NCI-H1436 treated with DMSO at 0.1 percent for 48 hours (cell line): ENCODE results near the gene CPD.
"Not testable (repeated sequence)": the region's sequence is repeated elsewhere in the genome, so short reads cannot be mapped to it uniquely, and the experiment has no call there.

Experiments
- DNase-seq: peaks from one replicate; lab custom pipeline; 2025; lab: John Stamatoyannopoulos, UW

CPD gene

GRCh38 chr17:30378825-30379302 lies at the start of gene CPD:
Gene CPD (plus strand): TSS chr17:30378927. CDS start chr17:30378981, 54 bp downstream.
- peak; percentile 85 for DNase-seq

DNA sequence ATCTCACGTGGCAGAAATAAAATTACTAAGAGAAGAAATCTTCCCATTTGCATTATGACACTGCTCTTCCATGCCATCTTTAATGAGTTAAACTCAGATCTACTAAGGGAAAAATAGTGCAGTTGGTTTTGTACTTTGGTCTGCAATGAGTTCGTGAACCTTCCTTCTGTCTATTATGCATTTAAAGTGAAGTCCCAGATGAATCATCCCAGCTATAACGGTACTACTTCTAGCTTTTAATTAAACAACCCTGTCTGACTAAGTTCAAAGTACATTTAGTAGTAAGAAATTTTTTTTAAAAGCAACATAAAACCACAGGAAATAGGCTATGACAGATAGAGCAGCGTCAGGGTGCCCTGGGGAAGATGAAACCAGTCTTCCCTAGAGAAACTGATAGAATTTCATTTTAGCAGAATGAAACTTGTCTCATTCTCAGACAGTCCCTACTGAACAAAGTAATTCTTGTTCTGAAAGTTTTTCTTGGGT lies 46.6 kb upstream of the CPD start:
- no peak for DNase-seq

DNA sequence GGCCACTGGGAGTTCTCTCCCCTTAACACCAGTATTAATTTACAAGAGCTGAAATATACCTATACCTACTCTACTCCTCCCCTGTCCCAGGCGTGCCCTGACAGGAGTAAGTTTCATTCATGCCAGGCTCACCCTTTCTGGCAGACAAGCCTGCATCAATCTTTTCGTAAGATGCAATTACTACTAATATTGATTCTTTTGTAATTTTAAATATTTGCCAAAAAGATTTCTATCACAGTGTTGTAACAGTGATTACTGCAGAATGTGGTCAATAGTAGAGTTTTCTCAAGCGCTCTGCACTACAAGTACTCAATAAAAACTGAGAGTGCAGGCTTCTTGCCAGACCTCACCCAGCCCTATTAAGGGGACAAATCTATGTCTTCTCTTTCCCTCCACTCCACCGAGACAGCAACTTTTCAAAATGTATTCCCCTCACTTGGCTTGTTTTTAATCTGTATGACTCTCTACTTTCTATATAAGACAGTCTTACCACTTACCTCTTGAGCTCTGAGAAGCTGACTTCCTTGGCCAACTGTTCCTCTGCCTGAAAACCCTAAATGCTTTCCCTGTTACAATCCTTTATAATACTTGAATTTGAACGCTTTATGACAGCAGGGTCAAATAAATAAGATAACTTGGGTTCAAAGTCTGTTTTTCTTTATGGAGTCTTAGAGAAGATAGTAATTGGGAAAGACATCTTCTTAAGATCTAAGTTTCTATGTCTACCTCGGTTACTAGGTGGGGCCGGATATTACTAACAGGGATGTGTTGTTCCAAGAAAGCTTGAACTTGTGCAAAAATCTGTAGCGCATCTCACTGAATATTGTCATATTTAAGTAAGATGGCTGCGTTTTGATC lies 45.0 kb upstream of the CPD start, which contains the start of gene TMIGD1:
TMIGD1 (minus strand) TSS at position 555 of the 858 bp plus-strand sequence. CDS start 1,924 bp downstream, outside the sequence.
- DNase-seq, result no peak

DNA sequence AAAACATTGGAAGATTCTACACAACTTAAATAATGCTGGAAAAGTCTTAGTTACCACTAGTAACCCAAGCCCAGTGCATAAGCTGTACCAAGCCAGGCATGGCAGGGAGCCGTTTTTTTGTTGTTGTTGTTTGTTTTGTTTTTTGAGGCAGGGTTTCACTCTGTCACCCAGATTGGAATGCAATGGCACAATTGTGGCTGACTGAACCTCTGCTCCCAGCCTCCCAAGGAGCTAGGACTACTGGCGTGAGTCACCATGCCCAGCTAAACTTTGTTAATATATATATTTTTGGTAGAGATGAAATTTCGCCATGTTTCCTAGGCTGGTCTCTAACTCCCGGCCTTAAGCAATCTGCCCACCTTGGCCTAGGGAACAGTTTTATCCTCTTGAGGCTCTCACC lies 44.3 kb upstream of the CPD start:
- DNase-seq, result no peak

- DNase-seq, result peak; percentile 30
These were observed 42.2 kb upstream of the CPD start for GRCh38 chr17:30336369-30337171.

DNA sequence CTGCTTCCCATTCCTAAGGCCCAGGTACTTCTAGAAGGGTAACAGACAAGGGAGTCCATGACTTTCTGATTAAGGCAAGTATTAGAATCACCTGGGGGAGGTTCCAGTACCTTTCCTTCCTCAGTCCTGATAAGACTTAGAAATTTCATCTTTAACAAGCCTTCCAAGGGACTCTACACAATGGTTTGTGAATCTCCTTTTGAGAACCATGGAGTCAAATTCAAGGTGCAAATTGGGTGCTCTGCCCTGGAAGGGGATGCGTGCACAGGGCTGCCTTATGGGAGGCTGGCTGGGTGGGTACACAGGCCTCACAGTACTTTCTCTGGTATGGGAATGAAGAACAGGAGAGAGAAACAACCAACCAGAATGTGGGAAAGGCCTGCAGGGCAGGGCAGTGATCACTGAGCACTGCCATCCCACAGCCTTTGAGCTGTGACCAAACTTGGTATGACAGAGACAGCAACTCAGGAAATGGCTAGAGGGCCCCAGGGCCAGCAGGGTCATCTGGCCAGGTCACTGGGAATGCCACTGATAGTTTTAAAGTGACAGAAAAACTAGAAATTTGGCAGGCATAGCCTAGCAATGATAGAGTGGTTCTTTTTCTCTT lies 41.2 kb upstream of the CPD start:
- DNase-seq, result no peak

DNA sequence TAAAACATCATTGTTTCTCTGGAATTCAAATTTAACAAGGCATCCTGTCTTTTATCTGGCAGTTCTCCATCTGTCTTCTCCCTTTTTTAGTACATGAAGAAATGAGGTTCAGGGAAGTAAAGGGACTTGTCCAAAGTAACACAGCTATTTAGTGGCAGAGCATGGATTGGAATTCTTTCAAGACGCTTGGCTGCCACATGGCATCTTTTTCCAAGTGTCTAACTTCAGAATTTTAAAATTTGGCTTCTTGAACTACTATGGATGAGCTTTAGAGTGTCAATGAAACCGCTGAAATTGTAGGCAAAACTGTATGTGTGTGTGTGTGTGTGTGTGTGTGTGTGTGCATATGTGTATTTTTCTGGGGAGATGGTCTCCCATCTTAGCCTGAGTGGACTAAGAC lies 39.6 kb upstream of the CPD start:
- DNase-seq, result no peak

- DNase-seq, result no peak
These were observed 37.8 kb upstream of the CPD start for GRCh38 chr17:30340801-30341356.

GRCh38 chr17:30341703-30342249 lies 37.0 kb upstream of the CPD start:
- DNase-seq, result no peak

DNA sequence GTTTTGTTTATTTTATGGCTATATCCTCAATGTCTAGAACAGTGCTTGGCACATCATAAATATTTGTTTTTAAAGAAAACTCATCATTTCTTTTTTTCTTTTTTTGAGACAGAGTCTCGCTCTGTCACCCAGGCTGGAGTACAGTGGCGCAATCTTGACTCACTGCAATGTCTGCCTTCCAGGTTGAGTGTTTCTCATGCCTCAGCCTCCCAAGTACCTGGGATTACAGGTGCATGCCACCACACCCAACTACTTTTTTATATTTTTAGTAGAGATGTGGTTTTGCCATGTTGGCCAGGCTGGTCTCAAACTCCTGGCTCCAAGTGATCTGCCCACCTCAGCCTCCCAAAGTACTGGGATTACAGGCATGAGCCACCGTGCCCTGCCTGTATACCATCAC lies 35.5 kb upstream of the CPD start:
- not testable (repeated sequence) for DNase-seq

DNA sequence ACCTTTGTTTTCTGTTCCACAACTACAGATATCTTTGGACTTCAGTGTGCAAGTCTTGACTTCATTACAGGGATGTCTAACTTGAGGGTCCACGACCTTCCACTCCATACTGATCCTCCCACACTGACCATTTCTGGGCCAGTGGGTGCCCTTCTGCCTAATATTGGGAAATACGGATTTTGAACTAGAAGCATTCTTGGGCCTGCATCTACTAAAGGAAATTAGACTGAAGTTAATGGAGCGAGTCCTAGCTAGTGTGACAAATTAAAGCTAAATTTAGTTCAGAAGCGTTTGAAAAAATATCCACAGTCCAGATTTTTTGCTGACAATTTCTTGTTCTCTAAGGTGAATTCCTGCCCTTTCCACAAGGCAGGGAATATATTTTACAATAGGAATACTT lies 34.9 kb upstream of the CPD start:
- DNase-seq, result no peak

DNA sequence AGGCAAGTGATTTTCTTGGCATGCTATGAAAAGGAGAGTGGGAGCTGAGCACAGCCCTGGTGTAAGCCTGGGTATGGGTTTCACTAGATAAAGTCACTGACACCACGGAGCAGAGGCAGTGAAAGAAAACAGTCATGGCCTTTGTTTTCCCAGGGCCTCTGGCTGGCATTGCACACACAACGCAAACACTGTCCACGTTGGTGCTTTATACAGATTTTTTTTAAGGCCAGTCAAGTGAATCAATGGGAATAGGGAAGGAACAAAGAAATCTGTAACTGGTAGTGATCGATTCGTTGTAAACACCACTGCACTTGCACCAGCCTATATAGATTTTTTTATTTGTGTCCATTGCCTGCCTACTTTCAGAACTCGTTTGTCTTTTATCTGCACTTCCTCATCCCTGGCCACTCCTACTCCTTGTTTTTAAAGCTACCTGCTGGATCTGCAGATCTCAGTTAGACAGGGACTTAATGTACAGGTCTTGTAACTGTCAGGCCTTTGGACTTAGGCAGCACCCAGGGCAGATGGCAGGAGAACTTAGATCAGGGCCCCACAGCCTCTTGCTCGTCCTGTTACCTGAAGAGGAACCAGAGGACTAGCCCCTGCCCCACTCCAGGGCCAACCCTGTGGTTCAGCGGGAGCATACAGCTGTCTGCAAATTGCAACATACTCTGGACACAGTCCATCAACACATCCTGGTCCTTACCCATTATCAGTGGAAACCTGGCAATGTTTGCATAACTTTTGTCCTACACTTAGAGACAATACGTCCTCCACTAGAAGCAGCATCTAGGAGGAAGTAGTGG lies 34.2 kb upstream of the CPD start:
- DNase-seq, result no peak

- no peak for DNase-seq
These were observed 33.7 kb upstream of the CPD start for GRCh38 chr17:30345089-30345433.

DNA sequence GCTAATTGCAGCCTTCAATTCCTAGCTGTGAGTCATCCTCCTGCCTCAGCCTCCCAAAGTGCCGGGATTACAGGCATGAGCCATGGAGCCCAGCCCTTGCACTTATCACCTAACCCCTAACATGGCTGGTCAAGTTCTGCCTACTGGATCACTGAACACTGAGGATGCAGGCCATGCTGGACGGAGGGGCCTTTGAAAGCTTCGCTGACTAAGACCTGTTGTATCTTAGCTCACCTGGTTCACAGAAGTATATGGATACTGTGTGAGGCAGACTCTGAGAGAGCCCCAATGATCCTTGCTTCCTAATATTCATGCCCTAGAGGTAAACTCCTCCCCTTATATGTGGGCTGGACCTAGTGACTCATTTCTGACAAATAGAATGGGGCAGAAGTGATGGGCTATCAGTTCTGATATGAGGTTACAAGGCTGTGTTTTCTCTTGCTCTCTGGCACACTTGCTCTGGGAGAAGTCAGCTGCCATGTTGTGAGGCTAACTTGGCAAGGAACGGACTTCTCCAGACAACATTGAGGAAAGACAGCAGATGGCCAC lies 33.1 kb upstream of the CPD start:
- DNase-seq, result no peak

DNA sequence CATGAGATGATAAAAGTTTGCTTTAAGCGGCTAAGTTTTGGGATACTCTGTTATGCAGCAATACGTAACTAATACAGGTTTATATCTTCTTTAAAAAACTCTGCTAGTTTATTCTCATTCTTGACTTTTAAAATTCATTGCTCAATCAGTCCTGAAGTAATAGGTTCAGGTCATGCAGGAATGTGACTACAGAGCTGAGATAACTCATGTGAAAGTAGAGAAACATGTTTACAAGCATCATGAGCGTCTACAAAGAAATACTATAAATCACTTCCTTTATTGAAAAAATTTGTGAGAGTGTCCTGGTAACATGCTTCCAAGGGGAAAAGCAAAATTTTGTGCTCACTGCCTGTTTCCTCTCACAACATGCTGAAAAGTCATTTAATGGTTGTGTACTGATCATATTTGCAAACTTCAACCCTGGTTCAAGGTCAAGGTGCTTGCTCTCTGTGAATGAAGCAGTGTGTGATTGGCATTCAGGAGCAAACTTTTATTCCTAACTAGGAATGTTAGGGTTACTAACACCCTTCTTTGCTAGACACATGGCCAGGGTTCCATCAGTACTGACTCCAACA lies 32.4 kb upstream of the CPD start:
- no peak for DNase-seq

DNA sequence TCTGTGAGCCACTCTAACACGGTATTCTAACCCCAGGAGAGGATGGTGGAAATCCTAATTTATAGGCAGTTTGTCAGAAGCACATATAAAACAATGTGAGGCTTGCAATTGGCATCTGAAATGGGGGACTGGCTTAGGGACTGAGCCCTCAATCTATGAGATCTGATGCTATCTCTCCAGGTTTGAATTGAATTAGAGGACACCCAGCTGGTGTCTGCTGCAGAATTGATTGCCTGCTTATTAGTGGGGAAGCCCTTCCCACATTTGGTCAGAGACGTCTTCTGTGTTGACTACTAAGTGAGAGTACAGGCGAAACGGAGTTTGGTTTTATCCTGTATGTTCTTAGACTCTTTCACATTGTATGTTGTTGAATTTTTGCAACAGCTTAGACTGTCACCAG lies 31.2 kb upstream of the CPD start:
- DNase-seq, result no peak

DNA sequence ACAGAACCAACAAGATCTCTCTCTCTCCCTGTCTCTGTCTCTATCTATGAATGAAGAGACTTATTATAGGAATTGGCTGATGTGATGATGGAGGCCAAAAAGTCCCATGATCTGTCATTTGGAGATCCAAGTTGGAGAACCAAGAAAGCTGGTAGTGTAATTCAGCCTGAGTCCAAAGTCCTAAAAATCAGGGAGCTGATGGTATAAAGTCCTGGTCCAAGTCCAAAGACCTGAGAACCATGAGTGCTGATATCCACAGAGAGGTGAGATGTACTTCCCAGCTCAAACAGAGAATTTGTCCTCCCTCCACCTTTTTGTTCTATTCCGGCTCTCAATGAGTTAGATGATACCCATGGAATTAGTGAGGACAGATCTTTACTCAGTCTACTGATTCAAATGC lies 29.5 kb upstream of the CPD start:
- DNase-seq, result no peak

DNA sequence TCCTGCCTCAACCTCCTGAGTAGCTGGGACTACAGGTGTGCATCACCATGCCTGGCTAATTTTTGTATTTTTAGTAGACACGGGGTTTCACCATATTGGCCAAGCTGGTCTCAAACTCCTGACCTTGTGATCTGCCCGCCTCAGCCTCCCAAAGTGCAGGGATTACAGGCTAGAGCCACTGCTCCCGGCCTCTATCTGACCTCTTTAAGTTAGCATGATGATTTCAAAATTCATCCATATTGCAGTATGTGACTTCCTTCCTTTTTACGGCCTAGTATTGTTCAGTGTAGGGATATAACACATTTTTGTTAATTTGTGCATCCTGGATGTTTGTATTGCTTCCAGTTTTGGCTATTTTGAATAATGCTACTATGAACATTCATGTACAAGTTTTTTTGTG lies 27.5 kb upstream of the CPD start:
- not testable (repeated sequence) for DNase-seq

DNA sequence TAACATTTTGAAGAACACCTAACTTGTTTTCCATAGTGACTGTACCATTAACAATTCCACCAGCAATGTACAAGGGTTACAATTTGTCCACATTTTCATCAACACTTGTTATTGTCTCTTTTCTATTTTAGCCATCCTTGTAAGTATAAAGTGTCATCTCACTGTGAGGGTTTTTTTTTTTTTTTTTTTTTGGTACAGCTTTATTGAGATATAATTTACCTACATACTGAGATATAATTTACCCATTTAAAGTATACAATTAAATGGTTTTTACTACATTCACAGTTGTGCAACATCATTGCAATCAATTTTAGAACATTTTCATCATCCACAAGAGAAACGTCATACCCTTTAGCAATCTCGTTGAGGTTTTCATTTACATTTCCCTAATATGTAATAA lies 27.0 kb upstream of the CPD start:
- DNase-seq, result no peak

DNA sequence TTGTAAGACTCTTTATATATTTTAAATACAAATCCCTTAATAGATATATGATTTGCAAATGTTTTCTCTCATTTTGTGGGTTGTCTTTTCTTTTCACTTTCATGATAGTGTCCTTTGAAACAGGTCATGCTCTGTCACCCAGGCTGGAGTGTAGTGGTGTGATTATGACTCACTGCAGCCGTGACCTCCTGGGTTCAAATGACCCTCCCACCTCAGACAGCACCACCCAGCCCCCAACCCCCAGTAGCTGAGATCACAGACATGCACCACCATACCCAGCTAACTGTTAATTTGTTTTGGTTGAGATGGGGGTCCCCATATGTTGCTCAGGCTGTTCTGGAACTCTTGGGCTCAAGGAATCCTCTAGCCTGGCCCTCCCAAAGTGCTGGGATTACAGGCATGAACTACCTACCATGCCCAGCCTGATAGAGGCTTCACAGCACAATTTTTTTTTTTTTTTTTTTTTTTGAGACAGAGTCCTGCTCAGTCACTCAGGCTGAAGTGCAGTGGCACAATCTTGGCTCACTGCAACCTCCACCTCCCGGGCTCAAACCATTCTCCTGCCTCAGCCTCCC lies 26.4 kb upstream of the CPD start:
- DNase-seq, result no peak
